Hair follicular keratinocyte (primary cell): ENCODE measurements around the gene GPR108. TPM values are rescaled to one million over a fixed set of nuclear protein-coding genes. Genes with fewer than 3 reads are reported as not detected.

ENCODE experiments used
- total RNA-seq: library from RNA; depleted of rRNA; stranded (reverse); fragments of >200 nt; gene quantifications from 2 replicates; pipeline ENCODE4 v1.2.3, GENCODE V29; 2015

Gene GPR108
- total RNA-seq, result 33.3 and 41.3 TPM in 2 replicates

GRCh38 chr19:6737284-6737872 is at the start of gene GPR108:
TSS of gene GPR108 (minus strand) at chr19:6737580. CDS start at chr19:6737576, 4 bp downstream.

GRCh38 chr19:6772028-6772865 is 34.9 kb upstream of the GPR108 start, which contains the start of gene VAV1:
TSS of gene VAV1 (plus strand) at chr19:6772708. CDS start at chr19:6772808, 100 bp downstream.

GRCh38 chr19:6767357-6768235 is 30.2 kb upstream of the GPR108 start, which contains the start of gene SH2D3A:
TSS of gene SH2D3A (minus strand) at chr19:6767435. CDS start at chr19:6763748, 3,687 bp downstream.

GRCh38 chr19:6739390-6739882 is 2.1 kb upstream of the GPR108 start, which contains the start of gene TRIP10:
TSS of gene TRIP10 (plus strand) at chr19:6739680. CDS start at chr19:6739762, 82 bp downstream.

GRCh38 chr19:6720369-6721137 is 16.8 kb downstream of the GPR108 start, which contains the start of gene C3:
TSS of gene C3 (minus strand) at chr19:6720650. CDS start at chr19:6720589, 61 bp downstream.

Other genes with a start within 250 kb of the GPR108 start
- gene TUBB4A, start 235.3 kb downstream of the GPR108 start, total RNA-seq, result not detected in 2 replicates
- 31.5 and 32.5 TPM in 2 replicates for gene TNFSF9, start 206.6 kb downstream of the GPR108 start, total RNA-seq
- 0.16 and 0.46 TPM in 2 replicates for gene CD70, start 146.4 kb downstream of the GPR108 start, total RNA-seq
- gene TNFSF14, start 67.4 kb downstream of the GPR108 start, total RNA-seq, result not detected in 2 replicates
- 63.2 and 88.6 TPM in 2 replicates for gene C3, start 16.9 kb downstream of the GPR108 start, total RNA-seq
- 51.0 and 66.4 TPM in 2 replicates for gene TRIP10, start 2.1 kb upstream of the GPR108 start, total RNA-seq
- 73.5 and 97.6 TPM in 2 replicates for gene SH2D3A, start 29.9 kb upstream of the GPR108 start, total RNA-seq
- gene VAV1, start 35.1 kb upstream of the GPR108 start, total RNA-seq, result 0.08 and 5.6 TPM in 2 replicates
- not detected in 2 replicates for gene ADGRE1, start 150.0 kb upstream of the GPR108 start, total RNA-seq